GM18499 (cell line): Measurements from ENCODE around the gene SLF2.

Experiments used
- ATAC-seq: cut with Tn5 transposase; IDR thresholded peaks from one replicate; pipeline ENCODE4 v1.9.1; 2021; ENCODE audit warnings: moderate number of reproducible peaks; ENCODE audit not compliant: insufficient read depth, unreplicated experiment

SLF2 gene

DNA sequence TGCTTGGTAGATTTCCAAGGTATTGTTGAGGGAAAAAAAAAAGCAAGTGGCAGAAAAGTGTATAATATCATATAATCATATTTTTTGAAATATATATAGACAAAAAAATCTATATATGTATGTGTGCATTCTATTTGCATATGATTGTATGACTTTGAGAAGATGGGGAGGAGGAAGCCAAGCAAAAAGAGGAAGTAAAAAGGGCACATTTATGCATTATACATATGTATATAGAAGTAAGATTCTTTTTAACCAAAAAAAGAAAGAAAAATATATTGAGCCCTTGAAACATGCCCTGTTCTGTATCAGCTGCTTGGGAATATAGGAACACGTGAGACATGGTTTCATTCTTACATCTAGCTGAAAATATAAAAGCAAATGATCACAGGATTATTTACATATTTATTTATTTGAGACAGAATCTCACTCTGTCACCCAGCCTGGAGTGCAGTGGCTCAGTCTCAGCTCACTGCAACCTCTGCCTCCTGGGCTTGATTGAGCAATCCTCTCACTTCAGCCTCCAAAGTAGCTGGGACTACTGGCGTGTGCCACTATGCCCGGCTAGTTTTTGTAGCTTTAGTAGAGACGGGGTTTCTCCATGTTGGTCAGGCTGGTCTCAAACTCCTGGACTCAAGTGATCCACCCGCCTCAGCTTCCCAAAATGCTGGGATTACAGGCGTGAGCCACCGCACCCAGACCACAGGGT is 18.0 kb upstream of the SLF2 start:
- no peak for ATAC-seq

DNA sequence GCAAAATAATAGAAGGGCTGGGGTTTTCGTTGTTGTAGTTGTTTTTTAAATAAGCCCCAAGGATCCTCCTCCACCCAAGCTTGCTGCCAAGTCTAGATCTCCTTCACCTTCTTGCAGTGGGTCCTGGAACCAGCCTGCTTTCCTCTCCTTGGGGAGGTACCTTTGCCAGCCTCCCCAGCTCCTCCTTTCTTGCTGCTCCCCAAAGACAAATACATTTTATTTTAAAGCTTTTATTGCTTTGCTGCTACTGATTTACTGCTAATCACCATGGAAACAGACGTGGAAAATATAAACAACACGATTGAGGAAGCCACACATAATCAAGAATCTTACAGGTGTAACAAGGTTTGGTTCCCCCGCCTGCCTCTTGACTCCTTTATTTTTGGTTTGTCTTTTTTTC is 17.4 kb upstream of the SLF2 start:
- no peak for ATAC-seq

DNA sequence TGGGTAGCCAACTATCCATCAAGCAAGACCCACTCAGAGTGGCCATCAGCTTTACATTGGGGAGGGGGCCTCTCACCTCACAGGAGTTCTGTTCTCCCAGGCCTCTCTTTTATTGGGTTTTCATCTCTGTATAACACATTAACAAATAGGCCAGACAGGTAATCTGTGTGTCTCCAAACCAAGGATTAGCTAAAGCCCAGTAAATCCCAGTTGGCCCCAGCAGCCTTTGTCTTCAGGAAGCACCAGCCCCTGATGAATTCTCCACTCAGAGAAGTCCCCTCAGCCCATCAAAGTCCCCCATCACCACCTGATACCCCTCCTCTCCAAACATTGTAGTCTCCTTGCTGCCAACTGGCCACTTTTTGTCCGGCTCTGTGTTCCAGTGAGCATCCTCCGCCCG is 16.9 kb upstream of the SLF2 start:
- ATAC-seq, result no peak

DNA sequence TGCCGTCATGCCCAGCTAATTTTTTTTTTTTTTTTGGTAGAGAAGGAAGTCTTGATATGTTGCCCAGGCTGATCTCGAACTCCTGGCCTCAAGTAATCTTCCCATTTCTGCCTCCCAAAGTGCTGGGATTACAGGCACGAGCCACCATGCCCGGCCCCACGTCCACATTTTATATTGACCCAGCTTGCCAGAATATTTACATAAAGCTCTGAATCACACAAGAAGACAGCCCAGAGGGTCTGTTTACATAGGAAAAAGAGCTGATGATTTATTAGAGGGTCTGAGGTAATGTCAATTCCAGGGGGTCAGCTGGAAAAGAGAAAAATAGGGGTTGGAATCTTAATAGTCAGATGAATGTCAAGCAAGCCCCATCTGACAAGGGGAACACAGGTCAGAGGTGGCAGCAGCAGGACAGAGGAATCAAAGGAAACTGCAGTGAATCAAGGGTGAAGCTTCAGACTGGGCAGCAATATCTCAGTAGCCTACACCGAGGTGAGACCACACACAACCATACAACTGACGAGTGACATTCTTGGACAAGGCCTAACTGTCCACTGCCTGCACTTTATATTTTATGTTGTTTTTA is 15.8 kb upstream of the SLF2 start:
- no peak for ATAC-seq

DNA sequence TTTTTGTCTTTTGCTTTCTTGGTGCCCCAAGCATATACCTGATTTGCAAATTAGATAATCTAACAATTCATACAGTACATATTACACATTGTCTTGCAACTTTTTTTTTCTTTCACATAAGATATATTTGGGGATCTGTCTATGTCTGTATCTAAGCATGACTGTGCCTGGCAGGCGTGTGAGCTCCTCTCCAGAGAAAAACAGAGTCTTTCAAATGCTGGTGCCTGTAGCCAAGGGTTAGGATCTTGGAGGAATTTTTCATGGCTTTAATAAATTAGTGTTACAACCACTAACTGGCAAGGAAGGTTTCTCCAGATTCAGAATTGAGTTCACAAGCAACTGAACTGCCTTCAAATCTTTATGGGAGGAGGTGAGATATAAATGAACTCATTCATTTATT is 14.8 kb upstream of the SLF2 start:
- ATAC-seq, result no peak

DNA sequence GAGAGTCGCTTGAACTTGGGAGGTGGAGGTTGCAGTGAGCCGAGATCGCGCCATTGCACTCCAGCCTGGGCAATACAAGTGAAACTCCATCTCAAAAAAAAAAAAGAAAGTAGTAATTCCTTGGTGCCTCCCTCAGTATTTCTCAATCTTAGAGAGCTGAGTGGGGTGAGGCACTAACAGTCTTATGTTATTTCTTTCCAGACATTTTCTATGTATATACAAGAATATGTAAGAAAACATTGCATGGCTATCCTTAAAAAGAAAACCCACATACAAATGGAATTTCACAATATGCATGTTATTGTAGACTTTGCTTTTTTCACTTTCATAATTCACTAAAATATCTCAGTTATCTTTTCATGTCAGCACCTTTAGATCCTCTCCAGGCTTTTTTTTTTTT is 13.6 kb upstream of the SLF2 start:
- ATAC-seq, result no peak

DNA sequence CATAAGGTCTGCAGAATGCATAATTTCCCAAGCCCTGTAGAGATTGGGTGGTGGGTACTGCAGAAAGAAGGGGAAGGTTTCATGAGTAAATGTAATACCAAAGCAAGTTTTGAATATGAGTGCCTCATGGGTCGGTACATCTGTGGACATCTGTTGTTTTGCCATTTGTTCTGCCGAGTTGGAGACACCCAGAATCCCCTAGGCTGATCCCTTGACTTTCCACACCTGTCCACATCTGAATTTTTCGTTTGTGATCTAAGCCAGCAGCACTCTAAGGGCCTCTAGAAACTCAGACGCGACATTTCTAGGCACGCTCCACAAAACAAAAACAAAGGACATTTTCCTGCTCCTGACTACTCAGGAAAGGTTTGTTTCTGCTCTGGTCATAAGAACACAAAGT is 11.7 kb upstream of the SLF2 start:
- ATAC-seq, result no peak

DNA sequence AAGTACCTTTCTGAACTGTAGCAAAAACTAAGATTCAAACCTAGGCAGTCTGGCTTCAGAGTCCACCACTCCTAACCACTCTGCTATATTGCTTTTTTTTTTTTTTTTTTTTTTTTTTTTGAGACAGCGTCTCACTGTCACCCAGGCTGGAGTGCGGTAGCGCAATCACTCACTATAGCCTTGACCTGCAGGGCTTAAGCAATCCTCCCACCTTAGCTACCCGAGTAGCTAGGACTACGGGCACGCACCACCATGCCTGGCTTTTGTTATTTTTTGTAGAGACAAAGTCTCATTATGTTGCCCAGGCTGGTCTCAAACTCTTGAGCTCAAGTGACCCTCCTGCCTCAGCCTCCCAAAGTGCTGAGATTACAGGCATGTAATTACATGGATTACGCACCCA is 10.1 kb upstream of the SLF2 start:
- no peak for ATAC-seq

DNA sequence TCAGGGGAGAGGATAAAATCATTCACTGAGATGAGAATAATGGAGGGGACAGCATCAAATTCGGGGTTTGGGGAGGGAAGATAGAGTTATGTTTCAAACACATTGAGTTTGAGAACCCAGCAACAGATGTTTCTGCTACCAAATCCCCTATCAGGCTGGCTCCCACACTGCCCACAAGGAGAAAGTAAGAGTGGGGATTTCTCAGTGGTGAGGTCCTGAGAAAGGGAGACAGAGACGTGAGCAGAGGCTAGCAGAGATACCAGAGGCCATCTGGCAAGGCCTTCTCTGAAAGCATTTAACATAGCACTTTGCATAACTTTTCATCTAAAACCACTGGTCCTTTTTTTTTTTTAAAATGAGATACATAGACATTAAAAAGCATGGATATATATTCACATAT is 7.8 kb upstream of the SLF2 start:
- no peak for ATAC-seq

DNA sequence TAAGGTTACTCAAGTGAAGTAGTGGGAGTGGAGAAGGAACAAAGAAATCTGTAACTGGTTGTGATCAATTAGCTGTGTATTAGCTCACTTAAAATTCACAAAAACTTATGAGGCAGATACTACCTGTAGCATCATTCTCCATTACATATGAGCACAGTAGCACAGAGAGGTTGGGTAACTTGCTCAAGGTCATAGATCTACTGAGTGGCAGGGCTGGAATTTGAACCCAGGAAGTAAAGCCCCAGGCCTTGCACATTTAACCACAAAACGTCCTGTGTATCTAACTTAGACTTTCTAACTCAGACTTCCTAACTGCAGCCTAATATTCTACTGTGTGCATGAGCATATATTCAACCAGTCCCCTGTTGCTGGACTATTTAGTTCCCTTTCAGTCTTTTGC is 5.6 kb upstream of the SLF2 start:
- no peak for ATAC-seq

DNA sequence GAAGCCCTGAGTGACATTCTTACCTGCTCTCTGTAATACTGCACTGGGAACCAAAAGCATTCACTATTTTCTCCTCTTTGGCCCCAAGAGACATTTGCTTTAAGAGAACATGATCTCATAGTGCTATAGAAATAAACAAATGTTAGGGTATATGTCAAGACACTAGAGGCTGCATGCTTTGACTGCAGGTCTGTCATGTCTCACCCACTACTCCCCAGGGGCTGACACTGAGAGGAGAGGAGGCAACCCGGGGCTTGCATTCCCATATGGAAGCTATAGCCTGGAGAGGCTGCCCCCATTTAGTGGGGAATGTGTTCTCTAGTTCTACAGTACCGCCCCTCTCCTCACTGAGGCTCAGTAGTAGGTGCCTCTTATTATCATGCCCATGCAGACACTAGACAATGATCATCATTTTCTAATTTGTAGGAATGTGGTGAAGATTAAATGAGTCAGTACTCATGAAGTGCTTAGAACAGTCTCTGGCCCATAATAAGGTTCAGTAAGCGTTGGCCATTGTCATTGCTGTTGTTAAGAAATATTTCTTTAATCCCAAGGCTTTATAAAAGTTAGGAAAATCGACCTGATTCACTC is 4.9 kb upstream of the SLF2 start:
- no peak for ATAC-seq

DNA sequence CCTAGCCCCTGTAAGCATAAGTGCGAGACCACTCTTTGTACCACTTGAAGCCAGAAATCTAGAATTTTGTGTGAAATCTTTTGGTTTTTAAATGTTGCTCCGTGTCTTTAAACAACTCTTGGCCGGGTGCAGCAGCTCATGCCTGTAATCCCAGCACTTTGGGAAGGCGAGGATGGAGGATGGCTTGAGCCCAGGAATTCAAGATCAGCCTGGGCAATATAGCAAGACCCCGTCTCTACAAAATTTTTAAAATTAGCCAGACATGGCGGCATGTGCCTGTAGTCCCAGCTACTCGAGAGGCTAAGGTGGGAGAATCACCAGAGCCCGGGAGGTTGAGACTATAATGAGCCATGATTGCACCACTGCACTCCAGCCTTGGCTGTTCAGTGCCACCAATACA is 4.4 kb upstream of the SLF2 start:
- ATAC-seq, result no peak

DNA sequence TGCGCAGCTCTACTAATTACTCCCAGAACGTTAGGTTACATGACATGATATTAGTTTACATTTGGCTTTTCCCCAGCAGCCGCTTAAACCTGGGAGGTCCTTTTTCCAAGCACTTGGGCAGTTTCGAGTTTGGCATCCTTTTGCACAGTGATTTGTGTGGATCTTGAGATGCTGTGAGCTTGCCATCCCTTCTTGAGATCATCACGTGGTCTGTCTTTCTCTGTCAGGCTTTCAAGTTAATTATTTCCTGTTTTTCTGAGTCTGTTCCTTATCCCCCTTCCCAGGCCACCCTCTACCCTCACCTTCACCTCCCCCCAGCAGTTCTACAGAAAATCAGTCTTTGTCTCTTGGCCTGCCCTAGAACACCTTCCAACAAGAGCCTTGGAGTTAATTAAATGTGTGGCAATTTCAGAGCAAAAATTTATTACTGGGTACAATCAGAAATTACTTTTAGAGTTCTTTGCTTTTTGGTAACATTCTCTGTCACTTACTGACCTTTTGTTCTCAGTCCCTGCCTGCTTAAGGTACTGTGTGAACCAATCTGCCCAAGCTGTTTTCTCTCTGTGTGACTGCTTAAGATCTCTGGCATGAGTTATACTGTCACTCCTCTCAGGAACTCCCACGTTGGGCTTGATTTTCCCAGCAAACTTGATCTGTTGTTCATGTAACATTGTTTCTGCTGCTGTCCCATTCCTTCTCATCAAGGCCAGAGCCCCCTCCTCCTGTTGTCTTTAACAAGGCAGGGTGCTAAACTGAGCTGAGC is 3.1 kb upstream of the SLF2 start:
- no peak for ATAC-seq

DNA sequence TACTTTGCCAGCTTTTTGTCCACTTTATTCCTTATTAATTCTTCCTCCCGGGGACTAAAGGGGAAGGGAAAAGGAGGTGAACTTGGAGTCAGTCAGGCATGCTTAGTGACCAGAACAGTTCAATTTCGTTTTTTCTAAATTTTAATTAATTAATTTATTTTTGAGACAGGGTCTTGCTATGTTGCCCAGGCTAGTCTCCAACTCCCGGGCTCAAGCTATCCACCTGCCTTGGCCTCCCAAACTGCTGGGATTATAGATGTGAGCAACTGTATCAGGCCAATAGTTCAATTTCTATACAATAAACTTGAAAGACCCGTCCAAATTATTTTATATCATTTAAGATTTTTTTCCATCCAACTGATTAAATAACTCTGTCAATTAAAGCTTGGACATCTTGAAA is 1.3 kb upstream of the SLF2 start:
- no peak for ATAC-seq

DNA sequence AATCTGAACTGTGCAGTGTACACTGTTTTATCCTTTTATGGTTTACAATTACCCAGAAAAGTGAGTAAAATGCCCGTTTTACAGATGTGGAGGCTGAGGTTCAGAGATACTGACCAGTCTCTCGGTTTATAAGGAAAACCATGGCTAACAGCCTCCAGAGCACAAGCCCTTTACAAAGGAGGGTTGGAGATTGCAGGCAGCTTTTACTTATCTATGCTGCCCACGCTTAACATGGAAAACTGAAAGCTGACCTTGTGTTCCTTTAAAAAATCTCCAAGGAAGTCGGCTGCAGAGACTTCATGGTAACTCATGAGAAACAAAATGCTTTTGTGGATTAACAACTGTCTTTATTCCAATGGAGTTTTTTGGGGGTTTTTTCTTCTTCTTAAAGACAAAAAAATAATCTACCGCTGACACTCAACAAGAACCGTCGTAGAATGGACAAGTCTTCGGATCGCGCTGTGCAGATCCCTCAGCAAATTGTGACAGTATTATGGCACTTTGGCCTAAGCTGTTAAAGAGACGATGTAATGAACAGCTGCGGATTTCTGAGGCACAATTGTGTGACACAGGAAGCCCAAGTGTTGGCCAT is 654 bp upstream of the SLF2 start:
- no peak for ATAC-seq

DNA sequence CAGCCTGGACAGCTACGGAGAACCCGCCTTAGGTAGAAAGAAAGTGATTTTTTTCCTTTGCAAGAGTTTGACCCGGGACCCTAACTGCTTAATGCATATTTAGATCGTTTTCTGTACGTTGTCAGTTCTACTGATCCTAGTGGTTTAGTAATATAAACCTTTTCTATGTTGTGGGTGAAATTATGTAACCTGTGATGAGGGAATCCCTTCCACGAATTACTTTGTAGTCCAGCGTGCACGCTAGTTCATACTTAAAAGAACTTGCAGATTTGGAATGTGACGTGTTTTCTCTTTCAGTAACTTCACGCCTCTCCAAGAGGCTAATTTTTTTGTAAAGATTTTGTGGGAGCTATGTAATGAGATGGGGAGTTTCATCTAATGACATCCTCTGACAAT is 705 bp downstream of the SLF2 start:
- ATAC-seq, result no peak

DNA sequence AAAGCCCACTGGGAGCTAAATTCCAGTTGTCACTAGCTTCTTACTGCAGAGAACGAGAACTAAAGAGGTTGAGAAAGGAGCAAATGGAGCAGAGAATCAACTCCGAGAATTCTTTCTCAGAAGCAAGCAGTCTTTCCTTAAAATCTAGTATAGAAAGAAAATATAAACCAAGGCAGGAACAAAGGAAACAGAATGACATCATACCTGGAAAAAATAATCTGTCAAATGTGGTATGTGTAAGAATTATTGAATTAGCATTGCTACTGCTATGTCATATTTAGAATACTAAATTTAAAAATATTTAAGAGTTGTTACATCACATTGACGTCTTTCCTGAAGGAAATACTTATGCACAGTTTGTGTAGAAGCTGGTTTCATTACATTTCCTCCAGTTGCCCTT is 4.3 kb downstream of the SLF2 start:
- no peak for ATAC-seq

DNA sequence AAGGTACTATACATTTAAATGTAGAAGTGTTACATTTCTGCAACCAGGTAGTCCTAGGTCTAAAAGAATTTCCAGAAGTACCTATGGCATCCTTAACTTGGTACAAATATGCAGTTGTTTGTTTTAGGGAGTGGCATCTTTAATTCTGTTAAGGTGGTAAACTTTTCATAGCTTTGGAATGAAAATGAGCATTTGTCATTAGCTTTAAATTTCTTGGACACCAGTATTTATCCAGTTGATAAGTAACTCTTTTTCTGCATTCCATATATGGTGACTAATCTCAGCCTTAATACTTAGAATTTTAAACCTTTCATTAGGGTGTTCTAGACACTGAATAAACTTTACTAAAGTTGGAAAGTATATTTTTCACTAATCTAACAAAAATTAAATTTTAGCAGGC is 10.8 kb downstream of the SLF2 start:
- ATAC-seq, result no peak

DNA sequence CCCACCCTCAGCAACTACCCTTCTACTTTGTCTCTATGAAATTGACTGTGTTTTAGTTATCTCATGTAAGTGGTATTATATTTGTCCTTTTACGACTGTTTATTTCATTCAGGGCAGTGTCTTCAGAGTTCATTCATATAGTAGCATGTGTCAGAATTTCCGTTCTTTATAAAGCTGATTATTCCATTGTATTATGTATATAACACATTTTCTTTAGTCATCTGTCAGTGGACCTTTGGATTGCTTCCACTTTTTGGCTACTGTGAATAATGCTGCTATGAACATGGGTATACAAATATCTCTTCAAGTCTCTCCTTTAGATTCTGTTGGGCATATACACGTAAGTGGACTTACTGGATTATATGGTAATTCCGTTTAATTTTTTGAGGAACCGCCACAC is 14.5 kb downstream of the SLF2 start:
- no peak for ATAC-seq

DNA sequence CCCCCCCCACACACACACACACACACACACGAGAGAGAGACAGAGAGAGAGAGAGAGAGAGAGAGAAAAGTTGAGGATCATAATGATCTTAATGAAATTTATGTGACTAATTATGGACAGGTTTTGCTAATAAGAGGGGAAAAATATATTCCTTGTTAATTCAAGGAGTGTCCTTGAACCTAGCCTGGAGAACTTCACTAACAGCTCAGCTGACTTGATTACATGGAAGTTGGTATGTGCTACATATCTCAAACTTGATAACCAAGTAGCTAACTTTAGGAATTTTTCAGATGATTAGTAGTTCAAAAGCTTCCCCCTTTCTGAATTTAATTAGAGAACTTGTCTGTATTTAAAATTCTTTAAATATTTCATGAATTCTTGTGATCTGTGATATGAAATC is 15.3 kb downstream of the SLF2 start:
- no peak for ATAC-seq

DNA sequence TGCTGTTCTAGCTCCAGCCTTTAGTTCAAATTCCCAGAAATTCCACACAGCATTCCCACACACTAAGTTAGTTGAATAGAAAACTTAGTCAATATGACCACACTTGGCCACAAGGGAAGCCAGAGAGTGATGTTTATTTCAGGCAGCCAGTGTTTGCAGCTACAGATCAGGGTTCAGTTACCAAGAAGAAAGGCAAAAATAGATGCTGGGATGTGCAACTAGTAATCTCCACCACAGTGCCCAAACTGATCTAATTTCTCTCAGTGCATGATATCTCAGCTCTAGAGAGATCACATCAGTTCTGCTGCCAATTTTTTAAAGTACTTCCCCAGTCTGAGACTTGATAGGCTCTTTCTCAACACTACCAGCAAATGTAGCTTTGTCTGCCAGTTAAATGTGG is 17.6 kb downstream of the SLF2 start:
- no peak for ATAC-seq
